ENCODE results near the gene SENP8. TPM values are rescaled to one million over a fixed set of nuclear protein-coding genes. Genes with fewer than 3 reads are reported as not detected.
A peak's percentile ranks its signal among the peaks of the same experiment; 100 is the strongest.

Gene SENP8
- total and polyA plus RNA-seq, 2 of the 13 experiments (the other 11 are each of a cell fraction or from before 2014, with no cell fraction given): 2.7 to 3.0 TPM

GRCh38 chr15:72161361-72162132 lies 43.3 kb downstream of the SENP8 start:
- intact Hi-C loops (cut with micrococcal nuclease; ENCODE audit: unreplicated experiment) (no loop called here), in situ Hi-C loops (cut with HindIII; ENCODE audit: extremely low pct_ligation_motif_present, low pct_unique_long_range_greater_than_20kb) (no loop called here)
- peaks cover 0 to 13% of the 10 kb centered on the region in 2 experiments; a peak in 3 of 5 replicates for H3K27me3 ChIP-seq (ENCODE audit: control insufficient read depth in 1 of 2, insufficient read depth in 2 of 2, low read length in 2 of 2)
- H4K20me1 ChIP-seq (ENCODE audit: insufficient read depth, low read length): no peaks in the 10 kb centered on the region
- CTCF ChIA-PET (ENCODE audit: low intra/inter-chr PET ratio, low total read pairs): no interaction called here
- no peaks in the 10 kb centered on the region for H3K79me2 ChIP-seq (ENCODE audit: insufficient read depth, low read length)
- TF ChIP-seq NR2F6 (IDR thresholded peaks at IDR 0.05) (peak; percentile 61; the same call in 1 of the 2 replicates), NR2F6 (CRISPR knock-in tag; IDR thresholded peaks at IDR 0.05) (peak; percentile 65; the same call in 1 of the 2 replicates), NR2F1 (CRISPR knock-in tag; IDR thresholded peaks at IDR 0.05) (peak; percentile 22 to 42; a peak in 2 of 4 replicates), ZNF687 (CRISPR knock-in tag; IDR thresholded peaks at IDR 0.05) (peak; percentile 30; the same call in 1 of the 2 replicates), ZFP41 (CRISPR knock-in tag; IDR thresholded peaks at IDR 0.05; ENCODE audit: borderline replicate concordance) (no peak), ZNF292 (CRISPR knock-in tag; IDR thresholded peaks at IDR 0.05; ENCODE audit: borderline replicate concordance, low read depth) (0 out of 2 replicates have a peak, but pooled peaks have one; percentile 19), NR2C2 (CRISPR knock-in tag; IDR thresholded peaks at IDR 0.05; ENCODE audit: borderline replicate concordance) (peak; percentile 53; the same call in 1 of the 2 replicates)
- no peaks in the 10 kb centered on the region for H3K36me3 ChIP-seq (replicated peaks in 1 of 2; ENCODE audit: control insufficient read depth in 1 of 2, insufficient read depth in 2 of 2, low read length in 2 of 2)
- H3K9ac ChIP-seq (ENCODE audit: insufficient read depth, low read depth, low read length): no peak overlapping the region
- BruUV-seq (replicated peaks): no TSS peak
- H3K9me3 ChIP-seq (ENCODE audit: low read length): no peaks in the 10 kb centered on the region
- 13% methylated on average over 5 of the region's 7 CpGs for WGBS (ENCODE audit: low lambda C conversion rate)
- peak overlapping the region in 1 of 3 experiments; percentile 25; a peak in 1 of 6 replicates for H3K4me3 ChIP-seq (replicated peaks in 1 of 3; ENCODE audit: insufficient read depth in 1 of 3, low read depth in 2 of 3, low read length in 3 of 3)
- POLR2A ChIA-PET: no interaction called here
- peak; percentile 74 for ATAC-seq
- peak overlapping the region; percentile 46 for H3K4me2 ChIP-seq (ENCODE audit: low read depth, low read length)
- no peak overlapping the region for H2AFZ ChIP-seq (ENCODE audit: low read length)
- H3K27ac ChIP-seq (ENCODE audit: extremely low read length, insufficient read depth, low read length): no peak overlapping the region
- no peak for DNase-seq (ENCODE audit: low spot score)
- H3K4me1 ChIP-seq (ENCODE audit: insufficient read depth, low read length): peaks cover 20% of the 10 kb centered on the region
- peak; percentile 49 for FAIRE-seq

Measured in HepG2 (cell line).